Body of pancreas (tissue), 4 donors: ENCODE measurements around the gene ADCY7.

Source experiments
- CTCF ChIP-seq, 7 experiments: fragments of 450-650 bp in 4 of 7; fragments of 200-600 bp in 3 of 7; sonication (generic) in 3 of 7; IDR thresholded peaks; one replicate each; pipeline ENCODE4 v1.5.1; 2016 to 2019; ENCODE audit warnings: antibody characterized with exemption in 7 of 7
- POLR2A ChIP-seq, 3 donors: fragments of 450-650 bp; IDR thresholded peaks; one replicate each; pipeline ENCODE4 v1.6.1; 2016; ENCODE audit warnings: antibody characterized with exemption in 3 of 3, mild to moderate bottlenecking in 2 of 3

- TF ChIP-seq CTCF (IDR thresholded peaks at IDR 0.05): no peak
- no peak for TF ChIP-seq POLR2A (IDR thresholded peaks at IDR 0.05)
Measured at GRCh38 chr16:50311134-50311528, 44.8 kb downstream of the ADCY7 start.
